ENCODE data around the gene RINL.

- TF ChIP-seq, protein P1, sequence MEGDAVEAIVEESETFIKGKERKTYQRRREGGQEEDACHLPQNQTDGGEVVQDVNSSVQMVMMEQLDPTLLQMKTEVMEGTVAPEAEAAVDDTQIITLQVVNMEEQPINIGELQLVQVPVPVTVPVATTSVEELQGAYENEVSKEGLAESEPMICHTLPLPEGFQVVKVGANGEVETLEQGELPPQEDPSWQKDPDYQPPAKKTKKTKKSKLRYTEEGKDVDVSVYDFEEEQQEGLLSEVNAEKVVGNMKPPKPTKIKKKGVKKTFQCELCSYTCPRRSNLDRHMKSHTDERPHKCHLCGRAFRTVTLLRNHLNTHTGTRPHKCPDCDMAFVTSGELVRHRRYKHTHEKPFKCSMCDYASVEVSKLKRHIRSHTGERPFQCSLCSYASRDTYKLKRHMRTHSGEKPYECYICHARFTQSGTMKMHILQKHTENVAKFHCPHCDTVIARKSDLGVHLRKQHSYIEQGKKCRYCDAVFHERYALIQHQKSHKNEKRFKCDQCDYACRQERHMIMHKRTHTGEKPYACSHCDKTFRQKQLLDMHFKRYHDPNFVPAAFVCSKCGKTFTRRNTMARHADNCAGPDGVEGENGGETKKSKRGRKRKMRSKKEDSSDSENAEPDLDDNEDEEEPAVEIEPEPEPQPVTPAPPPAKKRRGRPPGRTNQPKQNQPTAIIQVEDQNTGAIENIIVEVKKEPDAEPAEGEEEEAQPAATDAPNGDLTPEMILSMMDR (IDR thresholded peaks at IDR 0.05), result no peak
- no peak for TF ChIP-seq EP300 (IDR thresholded peaks at IDR 0.05)
Observed at GRCh38 chr19:38843175-38843758, 34.8 kb downstream of the RINL start.

Measured in ovary (tissue), 3 donors.